Gastroesophageal sphincter (tissue), 3 donors: ENCODE data around the gene TSSK3.

Source experiments
- CTCF ChIP-seq, 4 experiments: fragments of 200-600 bp in 2 of 4; fragments of 450-650 bp in 2 of 4; sonication (generic) in 1 of 4; IDR thresholded peaks; one replicate each; pipeline ENCODE4 v1.5.1; 2017 to 2019; ENCODE audit warnings: antibody characterized with exemption in 4 of 4, mild to moderate bottlenecking in 2 of 4, moderate library complexity in 2 of 4
- EP300 ChIP-seq: sonication (generic); formaldehyde crosslinking; IDR thresholded peaks from one replicate; pipeline ENCODE4 v1.6.1; 2017; ENCODE audit warnings: antibody characterized with exemption, mild to moderate bottlenecking
- POLR2A ChIP-seq, 2 donors: fragments of 450-650 bp; IDR thresholded peaks; one replicate each; pipeline ENCODE4 v1.6.1; 2017; ENCODE audit warnings: antibody characterized with exemption in 2 of 2, mild to moderate bottlenecking in 2 of 2, moderate library complexity in 1 of 2

GRCh38 chr1:32390904-32391870, 28.8 kb downstream of the TSSK3 start:
- TF ChIP-seq EP300 (no peak), CTCF (IDR thresholded peaks at IDR 0.05) (no peak), POLR2A (IDR thresholded peaks at IDR 0.05) (no peak)
